SU-DHL-6 (cell line): ENCODE data around the gene PCDHGA10.

Experiments
- H2AFZ ChIP-seq: fragments of 200-600 bp; sonication (generic); 2 replicates; pipeline ENCODE4 v1.6.1; 2014; ENCODE audit warnings: low read depth, mild to moderate bottlenecking, moderate library complexity, mixed read lengths, antibody characterized with exemption, low read length; ENCODE audit not compliant: severe bottlenecking
- H3F3A ChIP-seq: fragments of 200-600 bp; shearing (Covaris generic); 2 replicates; pipeline ENCODE4 v1.6.0; 2016; ENCODE audit warnings: antibody characterized with exemption, mild to moderate bottlenecking; ENCODE audit not compliant: insufficient read depth
- H3K27ac ChIP-seq: fragments of 200-600 bp; sonication (generic); 2 replicates; pipeline ENCODE4 v1.5.1; 2016; ENCODE audit warnings: low read depth, mild to moderate bottlenecking, low read length, moderate library complexity, mixed read lengths
- H3K27me3 ChIP-seq: fragments of 200-600 bp; sonication (generic), shearing (Covaris generic); 2 replicates; pipeline ENCODE4 v1.6.0; 2014; ENCODE audit warnings: mild to moderate bottlenecking, low read length
- H3K36me3 ChIP-seq: fragments of 200-600 bp; sonication (generic); 2 replicates; pipeline ENCODE4 v1.6.1; 2014; ENCODE audit warnings: mild to moderate bottlenecking, low read length, mixed read lengths
- H3K4me2 ChIP-seq: fragments of 300-600, 200-600 bp; shearing (Covaris generic), sonication (generic); 2 replicates; pipeline ENCODE4 v1.6.0; 2014; ENCODE audit warnings: low read length, low read depth, mild to moderate bottlenecking; ENCODE audit not compliant: poor library complexity, severe bottlenecking
- H3K4me3 ChIP-seq: fragments of 200-600 bp; sonication (generic); 2 replicates; pipeline ENCODE4 v1.5.1; 2014; ENCODE audit warnings: antibody characterized with exemption, low read length, mild to moderate bottlenecking, mixed read lengths; ENCODE audit not compliant: insufficient read depth, poor library complexity, severe bottlenecking
- H3K79me2 ChIP-seq: fragments of 200-600 bp; sonication (generic); 2 replicates; pipeline ENCODE4 v1.6.1; 2014; ENCODE audit warnings: mild to moderate bottlenecking, low read length, moderate library complexity; ENCODE audit not compliant: insufficient read depth
- H3K9ac ChIP-seq: fragments of 200-600 bp; sonication (generic); 2 replicates; pipeline ENCODE4 v1.7.0; 2014; ENCODE audit warnings: mild to moderate bottlenecking, low read length
- H3K9me2 ChIP-seq: fragments of 200-600 bp; sonication (generic); replicated peaks from 2 replicates; pipeline ENCODE4 v1.6.1; 2014; ENCODE audit warnings: low read length; ENCODE audit not compliant: insufficient read depth
- H3K9me3 ChIP-seq: fragments of 200-600 bp; sonication (generic); 2 replicates; pipeline ENCODE4 v1.6.1; 2014; ENCODE audit warnings: low read length, mixed read lengths; ENCODE audit not compliant: insufficient read depth
- H4K20me1 ChIP-seq: fragments of 200-600 bp; sonication (generic); 2 replicates; pipeline ENCODE4 v1.6.1; 2014; ENCODE audit warnings: low read depth, mild to moderate bottlenecking, antibody characterized with exemption, low read length, moderate library complexity, mixed read lengths
- EZH2phosphoT487 ChIP-seq: fragments of 200-600 bp; sonication (generic), shearing (Covaris generic); conservative IDR thresholded peaks from 2 replicates; pipeline ENCODE4 v1.6.1; 2018; ENCODE audit warnings: mild to moderate bottlenecking, antibody characterized with exemption, low read length, moderate library complexity, mixed read lengths
- TF ChIP-seq, protein P1 (sequence below): fragments of 200-600 bp; sonication (generic); IDR thresholded peaks from one replicate; pipeline ENCODE4 v1.5.1; 2017; ENCODE audit warnings: antibody characterized with exemption, mild to moderate bottlenecking, low read length, moderate library complexity; ENCODE audit not compliant: insufficient read depth, poor library complexity, severe bottlenecking

Gene PCDHGA10

GRCh38 chr5:141434006-141434405, 21.2 kb downstream of the PCDHGA10 start:
- Histone ChIP-seq H3K9me2 (no peaks in the 10 kb centered on the region), H4K20me1 (no peaks in the 10 kb centered on the region), H3K9me3 (peaks cover 6% of the 10 kb centered on the region; the same call in 1 of the 2 replicates), H3F3A (no peaks in the 10 kb centered on the region), H3K27me3 (no peaks in the 10 kb centered on the region), H2AFZ (no peak overlapping the region), H3K36me3 (no peaks in the 10 kb centered on the region; the same call in 1 of the 2 replicates), H3K27ac (no peak overlapping the region), H3K4me3 (no peak overlapping the region), H3K9ac (no peak overlapping the region), H3K4me2 (no peak overlapping the region), H3K79me2 (no peaks in the 10 kb centered on the region)
- no peak for TF ChIP-seq EZH2phosphoT487
- TF ChIP-seq, protein P1, sequence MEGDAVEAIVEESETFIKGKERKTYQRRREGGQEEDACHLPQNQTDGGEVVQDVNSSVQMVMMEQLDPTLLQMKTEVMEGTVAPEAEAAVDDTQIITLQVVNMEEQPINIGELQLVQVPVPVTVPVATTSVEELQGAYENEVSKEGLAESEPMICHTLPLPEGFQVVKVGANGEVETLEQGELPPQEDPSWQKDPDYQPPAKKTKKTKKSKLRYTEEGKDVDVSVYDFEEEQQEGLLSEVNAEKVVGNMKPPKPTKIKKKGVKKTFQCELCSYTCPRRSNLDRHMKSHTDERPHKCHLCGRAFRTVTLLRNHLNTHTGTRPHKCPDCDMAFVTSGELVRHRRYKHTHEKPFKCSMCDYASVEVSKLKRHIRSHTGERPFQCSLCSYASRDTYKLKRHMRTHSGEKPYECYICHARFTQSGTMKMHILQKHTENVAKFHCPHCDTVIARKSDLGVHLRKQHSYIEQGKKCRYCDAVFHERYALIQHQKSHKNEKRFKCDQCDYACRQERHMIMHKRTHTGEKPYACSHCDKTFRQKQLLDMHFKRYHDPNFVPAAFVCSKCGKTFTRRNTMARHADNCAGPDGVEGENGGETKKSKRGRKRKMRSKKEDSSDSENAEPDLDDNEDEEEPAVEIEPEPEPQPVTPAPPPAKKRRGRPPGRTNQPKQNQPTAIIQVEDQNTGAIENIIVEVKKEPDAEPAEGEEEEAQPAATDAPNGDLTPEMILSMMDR = no peak

GRCh38 chr5:141437221-141437620, 24.4 kb downstream of the PCDHGA10 start:
- Histone ChIP-seq H3K9me2 (no peaks in the 10 kb centered on the region), H3K79me2 (no peaks in the 10 kb centered on the region), H3K9me3 (no peaks in the 10 kb centered on the region), H3K4me3 (no peak overlapping the region), H2AFZ (no peak overlapping the region), H3K36me3 (no peaks in the 10 kb centered on the region), H3K4me2 (no peak overlapping the region), H3K9ac (no peak overlapping the region), H3K27ac (no peak overlapping the region), H3F3A (no peaks in the 10 kb centered on the region), H4K20me1 (no peaks in the 10 kb centered on the region), H3K27me3 (no peaks in the 10 kb centered on the region)
- TF ChIP-seq EZH2phosphoT487 = no peak

DNA sequence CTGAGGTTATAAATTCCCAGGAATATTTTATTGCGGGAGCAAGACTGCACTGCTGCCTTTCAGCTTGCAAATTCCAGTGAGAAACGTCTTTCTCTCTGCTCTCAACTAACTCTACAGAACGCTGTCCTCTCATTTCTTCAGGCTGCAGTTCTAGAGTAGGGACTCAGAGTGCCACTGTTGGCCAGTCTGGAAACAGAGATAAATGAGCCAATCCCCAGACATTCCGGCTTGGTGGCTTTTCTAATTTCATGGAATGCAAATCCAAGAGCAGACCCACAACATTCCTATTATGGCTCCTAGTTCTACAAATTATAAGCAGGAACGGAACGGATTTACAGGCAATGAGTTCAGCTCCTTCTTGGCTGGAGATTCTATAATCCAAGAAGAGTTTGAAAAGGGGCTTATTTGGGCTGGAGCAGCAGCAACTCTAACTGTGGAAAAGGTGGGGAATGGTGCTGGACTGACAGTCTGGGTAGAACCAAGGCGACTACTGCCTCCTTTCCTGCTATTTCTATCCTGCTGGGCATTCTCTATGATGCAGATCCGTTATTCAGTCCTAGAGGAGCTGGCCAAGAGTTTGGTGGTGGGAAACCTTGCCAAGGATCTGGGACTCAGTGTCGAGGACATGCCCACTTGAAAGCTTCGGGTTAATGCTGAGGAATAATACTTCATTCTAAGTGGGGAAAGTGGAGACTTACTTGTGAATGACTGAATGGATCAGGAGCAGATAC, 26.8 kb downstream of the PCDHGA10 start:
- Histone ChIP-seq H3K9ac (no peak overlapping the region), H2AFZ (no peak overlapping the region), H3K27me3 (no peaks in the 10 kb centered on the region), H3F3A (no peaks in the 10 kb centered on the region), H3K27ac (no peak overlapping the region), H3K4me3 (no peak overlapping the region), H3K4me2 (no peak overlapping the region), H3K36me3 (no peaks in the 10 kb centered on the region), H3K9me2 (no peaks in the 10 kb centered on the region), H4K20me1 (no peaks in the 10 kb centered on the region), H3K79me2 (no peaks in the 10 kb centered on the region), H3K9me3 (no peaks in the 10 kb centered on the region)
- TF ChIP-seq EZH2phosphoT487 = no peak
- TF ChIP-seq, protein P1 = no peak

DNA sequence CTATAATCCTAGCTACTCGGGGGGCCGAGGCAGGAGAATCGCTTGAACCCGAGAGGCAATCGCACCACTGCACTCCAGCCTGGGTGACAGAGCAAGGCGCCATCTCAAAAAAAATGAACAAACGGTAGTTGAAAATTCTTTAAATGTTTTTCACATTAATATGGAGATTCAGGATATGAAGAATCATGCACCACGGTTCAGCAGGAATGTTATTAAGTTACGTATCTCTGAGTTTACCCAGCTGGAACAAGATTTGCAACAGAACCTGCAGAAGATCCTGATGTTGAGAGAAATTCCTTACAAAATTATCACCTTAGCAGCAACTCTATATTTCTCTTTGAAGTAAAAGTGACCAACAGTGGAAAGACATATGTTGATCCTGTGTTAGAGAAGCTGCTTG, 27.6 kb downstream of the PCDHGA10 start:
- H3F3A ChIP-seq = no peaks in the 10 kb centered on the region
- no peaks in the 10 kb centered on the region for H3K79me2 ChIP-seq
- no peak overlapping the region for H3K27ac ChIP-seq
- no peak overlapping the region for H3K4me3 ChIP-seq
- no peak overlapping the region for H3K4me2 ChIP-seq
- TF ChIP-seq, protein P1 = no peak
- no peak for TF ChIP-seq EZH2phosphoT487
- no peaks in the 10 kb centered on the region for H3K9me3 ChIP-seq
- no peaks in the 10 kb centered on the region for H3K27me3 ChIP-seq
- H2AFZ ChIP-seq = no peak overlapping the region
- H4K20me1 ChIP-seq = no peaks in the 10 kb centered on the region
- no peaks in the 10 kb centered on the region for H3K36me3 ChIP-seq
- no peaks in the 10 kb centered on the region for H3K9me2 ChIP-seq
- H3K9ac ChIP-seq = no peak overlapping the region
